Fibroblast of skin of abdomen (primary cell): ENCODE measurements around the gene AGRN.
"Not testable (repeated sequence)": the region's sequence is repeated elsewhere in the genome, so short reads cannot be mapped to it uniquely, and the experiment has no call there.

ENCODE experiments used
- DNase-seq: peaks from one replicate; pipeline ENCODE4 v3.0.0-alpha.2; 2013

The AGRN gene

GRCh38 chr1:981955-982558 is 37.9 kb upstream of the AGRN start, which contains the start of gene PERM1:
Gene PERM1 (minus strand): TSS chr1:982093. CDS start chr1:981029, 1,064 bp downstream.
- DNase-seq = no peak

- no peak for DNase-seq
Observed at GRCh38 chr1:982765-983436, 37.0 kb upstream of the AGRN start.

GRCh38 chr1:983798-984475 is 36.0 kb upstream of the AGRN start:
- peak; percentile 17 for DNase-seq

GRCh38 chr1:984476-984814 is 35.5 kb upstream of the AGRN start:
- DNase-seq = no peak

- no peak for DNase-seq
Observed at GRCh38 chr1:985126-985525, 34.8 kb upstream of the AGRN start.

GRCh38 chr1:988061-988460 is 31.9 kb upstream of the AGRN start:
- DNase-seq = not testable (repeated sequence)

- not testable (repeated sequence) for DNase-seq
Observed at GRCh38 chr1:991275-991674, 28.6 kb upstream of the AGRN start.

- DNase-seq = no peak
Observed at GRCh38 chr1:991895-992294, 28.0 kb upstream of the AGRN start.

GRCh38 chr1:992362-992761 is 27.6 kb upstream of the AGRN start:
- no peak for DNase-seq

GRCh38 chr1:993379-993995 is 26.4 kb upstream of the AGRN start:
- DNase-seq = no peak

GRCh38 chr1:994546-994945 is 25.4 kb upstream of the AGRN start:
- DNase-seq = not testable (repeated sequence)

GRCh38 chr1:995665-996633 is 24.0 kb upstream of the AGRN start:
- DNase-seq = no peak

- no peak for DNase-seq
Observed at GRCh38 chr1:996851-997712, 22.8 kb upstream of the AGRN start.

GRCh38 chr1:997713-997992 is 22.3 kb upstream of the AGRN start:
- no peak for DNase-seq

GRCh38 chr1:997993-998744 is 21.8 kb upstream of the AGRN start:
- DNase-seq = no peak

GRCh38 chr1:998745-998994 is 21.2 kb upstream of the AGRN start:
- DNase-seq = no peak

GRCh38 chr1:998995-999724 is 20.8 kb upstream of the AGRN start:
- DNase-seq = peak; percentile 19

- peak; percentile 91 for DNase-seq
Observed at GRCh38 chr1:999725-1000356, 20.1 kb upstream of the AGRN start, which contains the start of gene HES4. Gene HES4 (minus strand): TSS chr1:1000097. CDS start chr1:999973, 124 bp downstream.

GRCh38 chr1:1000357-1001056 is 19.4 kb upstream of the AGRN start:
- peak; percentile 78 for DNase-seq
